ENCODE measurements around the gene HDAC8.
"Not testable (repeated sequence)": the region's sequence is repeated elsewhere in the genome, so short reads cannot be mapped to it uniquely, and the experiment has no call there.

The HDAC8 gene

GRCh38 chrX:72460715-72461114 lies 111.9 kb downstream of the HDAC8 start:
- no peak for DNase-seq (ENCODE audit: low spot score)

- DNase-seq (ENCODE audit: low spot score), result not testable (repeated sequence)
Observed at GRCh38 chrX:72449034-72449433, 123.6 kb downstream of the HDAC8 start.

GRCh38 chrX:72440764-72441163 lies 131.9 kb downstream of the HDAC8 start:
- DNase-seq (ENCODE audit: low spot score), result not testable (repeated sequence)

GRCh38 chrX:72436010-72436409 lies 136.6 kb downstream of the HDAC8 start:
- no peak for DNase-seq (ENCODE audit: low spot score)

GRCh38 chrX:72430405-72430968 lies 142.2 kb downstream of the HDAC8 start:
- no peak for DNase-seq (ENCODE audit: low spot score)

GRCh38 chrX:72421797-72422196 lies 150.8 kb downstream of the HDAC8 start:
- no peak for DNase-seq (ENCODE audit: low spot score)

GRCh38 chrX:72409993-72410392 lies 162.7 kb downstream of the HDAC8 start:
- DNase-seq (ENCODE audit: low spot score), result no peak

GRCh38 chrX:72408885-72409284 lies 163.8 kb downstream of the HDAC8 start:
- no peak for DNase-seq (ENCODE audit: low spot score)

- not testable (repeated sequence) for DNase-seq (ENCODE audit: low spot score)
Observed at GRCh38 chrX:72405136-72405535, 167.5 kb downstream of the HDAC8 start.

GRCh38 chrX:72402614-72403013 lies 170.0 kb downstream of the HDAC8 start:
- no peak for DNase-seq (ENCODE audit: low spot score)

GRCh38 chrX:72399816-72400215 lies 172.8 kb downstream of the HDAC8 start:
- DNase-seq (ENCODE audit: low spot score), result no peak

- no peak for DNase-seq (ENCODE audit: low spot score)
Observed at GRCh38 chrX:72396117-72396516, 176.5 kb downstream of the HDAC8 start.

GRCh38 chrX:72395237-72395636 lies 177.4 kb downstream of the HDAC8 start:
- DNase-seq (ENCODE audit: low spot score), result no peak

- DNase-seq (ENCODE audit: low spot score), result no peak
Observed at GRCh38 chrX:72394518-72395170, 178.0 kb downstream of the HDAC8 start.

GRCh38 chrX:72393836-72394517 lies 178.7 kb downstream of the HDAC8 start:
- DNase-seq (ENCODE audit: low spot score), result no peak

- no peak for DNase-seq (ENCODE audit: low spot score)
Observed at GRCh38 chrX:72392816-72393800, 179.5 kb downstream of the HDAC8 start.

GRCh38 chrX:72392042-72392441 lies 180.6 kb downstream of the HDAC8 start:
- DNase-seq (ENCODE audit: low spot score), result peak; percentile 13

GRCh38 chrX:72387247-72387646 lies 185.4 kb downstream of the HDAC8 start:
- no peak for DNase-seq (ENCODE audit: low spot score)

- DNase-seq (ENCODE audit: low spot score), result no peak
Observed at GRCh38 chrX:72382202-72382595, 190.4 kb downstream of the HDAC8 start.

GRCh38 chrX:72381439-72382201 lies 191.0 kb downstream of the HDAC8 start:
- DNase-seq (ENCODE audit: low spot score), result no peak

- no peak for DNase-seq (ENCODE audit: low spot score)
Observed at GRCh38 chrX:72376124-72376523, 196.5 kb downstream of the HDAC8 start.

GRCh38 chrX:72373136-72373535 lies 199.5 kb downstream of the HDAC8 start:
- DNase-seq (ENCODE audit: low spot score), result no peak

Measured in kidney tubule cell (primary cell).